HEK293T (cell line): ENCODE measurements around the gene WDR38.

Experiments used
- BHLHE40 ChIP-seq: fragments of 450-650 bp; IDR thresholded peaks from 2 replicates; pipeline ENCODE4 v1.6.1; 2016; ENCODE audit warnings: mild to moderate bottlenecking, moderate library complexity, borderline replicate concordance
- FOXM1 ChIP-seq: fragments of 450-650 bp; IDR thresholded peaks from 2 replicates; pipeline ENCODE4 v1.6.1; 2017; ENCODE audit warnings: mild to moderate bottlenecking, borderline replicate concordance
- L3MBTL2 ChIP-seq: fragments of 450-650 bp; conservative IDR thresholded peaks from 2 replicates; pipeline ENCODE4 v1.6.1; 2016; ENCODE audit warnings: mild to moderate bottlenecking
- LEF1 ChIP-seq: fragments of 450-650 bp; IDR thresholded peaks from 2 replicates; pipeline ENCODE4 v1.6.1; 2017; ENCODE audit warnings: mild to moderate bottlenecking, borderline replicate concordance
- SUZ12 ChIP-seq: fragments of 450-650 bp; IDR thresholded peaks from 2 replicates; pipeline ENCODE4 v1.6.1; 2016; ENCODE audit warnings: mild to moderate bottlenecking

- no peak for TF ChIP-seq BHLHE40
- no peak for TF ChIP-seq SUZ12
- TF ChIP-seq L3MBTL2, result no peak
- no peak for TF ChIP-seq FOXM1
- TF ChIP-seq LEF1, result no peak
Measured at GRCh38 chr9:124878518-124878917, 25.3 kb downstream of the WDR38 start.
